Measurements from ENCODE around the gene TSR3.

TSR3 gene

DNA sequence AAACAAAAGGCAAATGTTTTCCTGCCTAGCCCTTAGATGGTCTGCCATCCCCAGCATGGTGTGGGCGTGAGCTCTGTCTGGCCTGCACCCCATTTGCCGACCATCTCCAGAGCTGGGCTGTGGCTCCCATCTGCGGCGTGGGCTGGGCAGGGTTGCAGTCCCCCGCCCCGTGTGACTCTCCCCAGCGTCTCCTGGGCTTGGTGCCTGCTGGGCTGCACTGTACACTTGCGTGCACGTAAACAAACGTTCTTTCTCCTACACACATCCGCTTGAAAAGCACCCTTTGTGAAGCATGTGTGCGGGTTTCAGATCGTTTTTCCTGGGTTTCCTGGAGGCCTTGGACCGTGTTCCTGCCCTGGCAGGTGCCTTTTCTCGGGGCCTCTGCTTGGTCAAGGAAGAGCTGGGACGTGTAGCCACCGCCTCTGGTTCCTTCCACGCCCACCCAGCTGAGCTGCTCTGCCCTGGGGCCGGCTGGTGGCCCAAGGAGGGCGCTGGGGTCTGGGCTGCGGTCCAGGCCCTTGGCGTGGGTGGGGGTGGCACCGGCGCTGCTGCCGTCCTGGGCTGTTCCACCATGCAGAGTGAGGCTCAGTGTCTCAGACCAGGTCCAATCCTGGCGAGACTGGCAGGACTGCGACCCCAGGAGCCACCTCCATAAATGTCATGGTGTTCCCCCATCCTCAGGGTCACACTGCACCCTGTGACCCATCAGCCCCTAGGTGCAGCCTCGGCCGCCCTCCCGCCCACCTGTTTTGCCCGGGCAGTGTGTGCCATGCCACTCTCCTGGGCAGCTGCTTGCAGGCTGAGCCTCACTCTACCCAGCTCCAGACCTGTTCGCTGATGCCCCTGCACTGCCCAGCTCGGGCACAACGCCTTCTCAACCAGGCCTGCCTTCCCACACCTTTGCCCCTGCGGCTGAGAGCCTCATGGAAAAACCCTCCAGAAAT, 28.1 kb downstream of the TSR3 start:
- DNase-seq (ENCODE audit: low spot score): no peak
- no peak for TF ChIP-seq CTCF (IDR thresholded peaks at IDR 0.05; ENCODE audit: extremely low read depth, insufficient read depth, missing control alignments)
- in situ Hi-C loops (cut with MboI; ENCODE audit: low pct_unique_long_range_greater_than_20kb, low sequenced_read_pairs, unreplicated experiment): no loop called here

GRCh38 chr16:1322407-1322806, 29.3 kb downstream of the TSR3 start:
- no peak for DNase-seq (ENCODE audit: low spot score)
- in situ Hi-C loops (cut with MboI; ENCODE audit: low pct_unique_long_range_greater_than_20kb, low sequenced_read_pairs, unreplicated experiment): no loop called here
- TF ChIP-seq CTCF (IDR thresholded peaks at IDR 0.05; ENCODE audit: extremely low read depth, insufficient read depth, missing control alignments): no peak

DNA sequence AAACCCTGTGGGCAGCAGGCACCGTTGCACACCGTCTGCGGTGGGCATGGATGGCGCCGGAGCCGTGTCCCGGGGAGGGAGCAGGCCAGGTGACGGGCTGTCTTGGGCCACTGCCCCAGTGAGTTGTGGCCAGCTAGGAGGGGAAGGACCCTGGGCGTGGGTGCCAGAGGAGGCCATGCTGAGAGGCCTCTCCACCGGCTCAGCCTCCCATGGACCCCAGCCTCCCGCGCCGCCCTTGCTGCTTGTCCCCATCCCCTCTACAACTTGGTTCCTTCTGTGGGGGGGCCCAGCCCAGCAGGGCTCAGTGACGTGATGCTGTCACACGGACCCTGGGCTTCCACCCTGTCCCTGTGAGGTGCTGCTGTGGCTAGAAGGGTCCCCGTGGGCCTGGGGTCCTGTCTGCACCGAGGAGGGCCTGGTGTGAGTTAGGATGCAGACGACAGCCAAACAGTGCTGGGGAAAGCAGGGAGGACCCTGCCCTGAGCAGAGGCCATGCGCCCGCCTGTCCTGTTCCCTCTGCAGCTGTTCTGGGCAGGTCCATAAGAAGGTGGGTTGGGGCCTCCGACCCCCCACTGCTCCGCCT, 30.9 kb downstream of the TSR3 start:
- in situ Hi-C loops (cut with MboI; ENCODE audit: low pct_unique_long_range_greater_than_20kb, low sequenced_read_pairs, unreplicated experiment): no loop called here

DNA sequence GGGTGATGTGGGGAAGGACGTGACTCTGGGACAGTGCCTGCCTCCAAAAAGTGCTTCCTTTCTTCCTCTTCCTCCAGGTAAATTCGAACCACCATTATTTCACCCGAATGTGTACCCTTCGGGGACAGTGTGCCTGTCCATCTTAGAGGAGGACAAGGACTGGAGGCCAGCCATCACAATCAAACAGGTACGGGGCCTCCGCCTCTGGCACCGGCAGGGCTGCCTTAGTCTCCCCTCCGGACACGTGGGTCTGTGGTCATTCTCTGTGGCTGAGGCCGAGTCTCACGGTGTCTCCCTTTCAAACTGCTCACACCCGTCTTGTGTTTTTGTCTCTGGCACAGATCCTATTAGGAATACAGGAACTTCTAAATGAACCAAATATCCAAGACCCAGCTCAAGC, 31.6 kb downstream of the TSR3 start:
- in situ Hi-C loops (cut with MboI; ENCODE audit: low pct_unique_long_range_greater_than_20kb, low sequenced_read_pairs, unreplicated experiment): no loop called here
- DNase-seq (ENCODE audit: low spot score): no peak
- TF ChIP-seq CTCF (IDR thresholded peaks at IDR 0.05; ENCODE audit: extremely low read depth, insufficient read depth, missing control alignments): no peak

More for the DNA sequence above, 30.9 kb downstream of the TSR3 start:
- no peak for DNase-seq (ENCODE audit: low spot score)
- no peak for TF ChIP-seq CTCF (IDR thresholded peaks at IDR 0.05; ENCODE audit: extremely low read depth, insufficient read depth, missing control alignments)

DNA sequence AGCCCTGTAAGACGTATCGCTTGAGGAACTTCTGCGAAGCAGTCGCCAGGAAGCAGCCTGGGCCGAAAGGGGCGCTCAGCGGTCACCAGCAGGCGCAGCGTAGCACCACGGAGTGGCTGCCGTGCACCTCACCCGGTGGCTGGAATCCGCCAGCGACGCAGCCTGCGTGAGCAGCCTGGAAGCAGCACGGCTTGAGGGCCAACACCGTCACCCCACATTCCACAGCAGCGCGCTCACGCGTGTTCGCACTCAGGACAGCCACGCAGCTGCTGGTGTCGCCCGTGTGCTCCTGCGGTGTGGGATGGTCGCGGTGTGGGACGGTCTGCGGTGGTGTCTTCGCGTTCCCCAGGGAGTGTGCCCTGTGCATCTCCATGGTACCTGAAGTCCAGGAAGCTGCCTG, 32.6 kb downstream of the TSR3 start:
- no peak for DNase-seq (ENCODE audit: low spot score)
- TF ChIP-seq CTCF (IDR thresholded peaks at IDR 0.05; ENCODE audit: extremely low read depth, insufficient read depth, missing control alignments): no peak
- in situ Hi-C loops (cut with MboI; ENCODE audit: low pct_unique_long_range_greater_than_20kb, low sequenced_read_pairs, unreplicated experiment): no loop called here

DNA sequence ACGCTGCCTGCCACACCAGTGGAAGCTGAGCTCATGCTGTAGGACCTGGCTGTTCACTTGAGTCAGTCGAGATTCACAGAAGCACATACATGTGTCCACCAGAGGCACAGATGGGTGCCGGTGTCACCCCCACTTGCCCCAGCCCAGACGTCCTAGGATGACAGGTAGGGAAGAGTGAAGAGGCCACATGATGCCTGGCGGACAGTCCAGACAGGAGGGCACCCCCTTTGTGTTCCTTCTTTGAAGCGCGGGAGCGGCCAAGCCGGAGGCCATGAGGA, 33.5 kb downstream of the TSR3 start:
- in situ Hi-C loops (cut with MboI; ENCODE audit: low pct_unique_long_range_greater_than_20kb, low sequenced_read_pairs, unreplicated experiment): no loop called here

More for the DNA sequence above, 33.5 kb downstream of the TSR3 start:
- no peak for DNase-seq (ENCODE audit: low spot score)
- no peak for TF ChIP-seq CTCF (IDR thresholded peaks at IDR 0.05; ENCODE audit: extremely low read depth, insufficient read depth, missing control alignments)
